ENCODE results near the gene SOAT2. TPM values are rescaled to one million over a fixed set of nuclear protein-coding genes. Genes with fewer than 3 reads are reported as not detected.

The SOAT2 gene
- total RNA-seq, 1 experiment from 2014 or later, result not detected

DNA sequence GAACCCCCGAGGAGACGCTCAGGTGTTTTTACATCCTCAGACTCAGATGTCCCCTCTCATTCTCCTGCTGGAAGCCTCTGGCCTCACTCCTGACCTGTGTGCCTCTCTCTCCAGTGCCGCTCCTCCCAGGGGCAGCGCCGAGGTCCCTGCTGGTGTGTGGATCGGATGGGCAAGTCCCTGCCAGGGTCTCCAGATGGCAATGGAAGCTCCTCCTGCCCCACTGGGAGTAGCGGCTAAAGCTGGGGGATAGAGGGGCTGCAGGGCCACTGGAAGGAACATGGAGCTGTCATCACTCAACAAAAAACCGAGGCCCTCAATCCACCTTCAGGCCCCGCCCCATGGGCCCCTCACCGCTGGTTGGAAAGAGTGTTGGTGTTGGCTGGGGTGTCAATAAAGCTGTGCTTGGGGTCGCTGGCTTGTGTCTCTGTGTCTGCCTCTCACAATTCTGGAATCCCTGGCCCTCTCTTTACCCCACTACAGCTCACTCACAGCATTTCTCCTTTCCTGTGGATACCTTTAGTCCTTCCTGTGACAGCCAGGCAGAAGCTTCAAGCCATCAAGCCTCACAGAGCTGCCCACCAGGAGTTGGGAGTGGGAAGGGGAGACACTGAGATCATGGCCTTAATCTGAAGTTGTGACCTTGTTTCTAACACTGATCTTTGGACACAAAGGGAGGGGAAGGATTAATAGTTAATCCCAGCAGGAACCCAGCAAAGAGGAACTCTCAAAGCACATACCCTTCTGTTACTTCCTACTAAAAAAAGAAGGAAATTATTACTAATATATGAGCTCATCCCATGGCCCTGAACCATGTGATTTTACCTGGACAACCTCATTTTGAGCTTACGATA, 1.1 kb upstream of the SOAT2 start:
- DNase-seq, result no peak
- WGBS (ENCODE audit: extremely low coverage, insufficient read length, low lambda C conversion rate), result no CpG with 5 or more reads among the region's 12 CpGs
- TF ChIP-seq, protein P1, sequence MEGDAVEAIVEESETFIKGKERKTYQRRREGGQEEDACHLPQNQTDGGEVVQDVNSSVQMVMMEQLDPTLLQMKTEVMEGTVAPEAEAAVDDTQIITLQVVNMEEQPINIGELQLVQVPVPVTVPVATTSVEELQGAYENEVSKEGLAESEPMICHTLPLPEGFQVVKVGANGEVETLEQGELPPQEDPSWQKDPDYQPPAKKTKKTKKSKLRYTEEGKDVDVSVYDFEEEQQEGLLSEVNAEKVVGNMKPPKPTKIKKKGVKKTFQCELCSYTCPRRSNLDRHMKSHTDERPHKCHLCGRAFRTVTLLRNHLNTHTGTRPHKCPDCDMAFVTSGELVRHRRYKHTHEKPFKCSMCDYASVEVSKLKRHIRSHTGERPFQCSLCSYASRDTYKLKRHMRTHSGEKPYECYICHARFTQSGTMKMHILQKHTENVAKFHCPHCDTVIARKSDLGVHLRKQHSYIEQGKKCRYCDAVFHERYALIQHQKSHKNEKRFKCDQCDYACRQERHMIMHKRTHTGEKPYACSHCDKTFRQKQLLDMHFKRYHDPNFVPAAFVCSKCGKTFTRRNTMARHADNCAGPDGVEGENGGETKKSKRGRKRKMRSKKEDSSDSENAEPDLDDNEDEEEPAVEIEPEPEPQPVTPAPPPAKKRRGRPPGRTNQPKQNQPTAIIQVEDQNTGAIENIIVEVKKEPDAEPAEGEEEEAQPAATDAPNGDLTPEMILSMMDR (conservative IDR thresholded peaks at IDR 0.05), result no peak
- H2BK15ac ChIP-seq (ENCODE audit: low read depth, low read length), result no peak overlapping the region
- H3K14ac ChIP-seq (ENCODE audit: insufficient read depth, low read length), result no peak overlapping the region; the same call in 1 of the 2 replicates
- no peaks in the 10 kb centered on the region; a peak in 1 of 7 replicates for H3K36me3 Mint-ChIP-seq (ENCODE audit: insufficient read depth in 1 of 3, low read depth in 3 of 3)
- H3K4me3 Mint-ChIP-seq, result no peak overlapping the region
- no peak overlapping the region for H2BK120ac ChIP-seq (ENCODE audit: low read depth, low read length, poor library complexity, severe bottlenecking)
- no peak overlapping the region for H3K4me2 ChIP-seq (ENCODE audit: insufficient read depth, insufficient read length, low read length)
- peaks cover 4% of the 10 kb centered on the region; the same call in 1 of the 2 replicates for H3K4me1 ChIP-seq (ENCODE audit: insufficient read depth, low read length)
- no peaks in the 10 kb centered on the region; a peak in 1 of 5 replicates for H3K9me3 Mint-ChIP-seq
- no peaks in the 10 kb centered on the region for H3K79me1 ChIP-seq (ENCODE audit: insufficient read depth, low read depth, low read length, poor library complexity, severe bottlenecking)
- no peak overlapping the region for H2BK12ac ChIP-seq (ENCODE audit: insufficient read length, low read depth, low read length)
- no peak overlapping the region for H4K91ac ChIP-seq (ENCODE audit: insufficient read length, low read depth, low read length)
- no peak overlapping the region for H3K18ac ChIP-seq (ENCODE audit: insufficient read length, low read depth, low read length)
- no peak overlapping the region for H3K9ac ChIP-seq (ENCODE audit: extremely low read depth, insufficient read length, low read length)
- no peak overlapping the region for H2AFZ ChIP-seq (ENCODE audit: low read length)
- no peak overlapping the region for H2BK20ac ChIP-seq (ENCODE audit: low read depth, low read length, poor library complexity, severe bottlenecking)
- H3K23ac ChIP-seq (ENCODE audit: insufficient read length, low read depth, low read length), result no peak overlapping the region
- no peak overlapping the region for H2BK5ac ChIP-seq (ENCODE audit: insufficient read length, low read length)
- no peak overlapping the region for H3T11ph ChIP-seq (ENCODE audit: low read length)
- H3K79me2 ChIP-seq (ENCODE audit: insufficient read depth, low read length), result no peaks in the 10 kb centered on the region
- H3K9me3 ChIP-seq (ENCODE audit: control insufficient read depth, low read depth, low read length), result no peaks in the 10 kb centered on the region
- peaks cover 20 to 28% of the 10 kb centered on the region in 2 experiments for H3K4me1 Mint-ChIP-seq
- H3K4ac ChIP-seq (ENCODE audit: low read depth, low read length), result no peak overlapping the region
- H3K56ac ChIP-seq (ENCODE audit: insufficient read length, low read depth, low read length), result no peak overlapping the region
- peaks cover 15% of the 10 kb centered on the region for H3K23me2 ChIP-seq (ENCODE audit: insufficient read length, low read depth, low read length, poor library complexity, severe bottlenecking)
- H3K27me3 ChIP-seq (ENCODE audit: insufficient read depth, low read length), result no peaks in the 10 kb centered on the region; the same call in 1 of the 2 replicates
- H4K5ac ChIP-seq (ENCODE audit: insufficient read length, low read depth, low read length), result no peak overlapping the region
- H3K27ac ChIP-seq (ENCODE audit: insufficient read length, low read depth, low read length), result no peak overlapping the region
- no peaks in the 10 kb centered on the region for H4K20me1 ChIP-seq (ENCODE audit: control insufficient read depth, insufficient read depth, insufficient read length)
- no peak overlapping the region for H4K8ac ChIP-seq (replicated peaks; ENCODE audit: insufficient read length, low read depth, low read length)
- no peak overlapping the region for H3K27ac Mint-ChIP-seq
- H2AK5ac ChIP-seq (ENCODE audit: insufficient read length, low read length), result no peak overlapping the region
- peaks cover 43% of the 10 kb centered on the region for H3K27me3 Mint-ChIP-seq (ENCODE audit: low read depth)

Measured in H9 (cell line).